Psoas muscle (tissue), 8 donors: ENCODE data around the gene RGS3. TPM values are rescaled to one million over a fixed set of nuclear protein-coding genes. Genes with fewer than 3 reads are reported as not detected.

ENCODE experiments used
- ATAC-seq, 4 donors: fragments of 200-7000 bp; cut with Tn5 transposase; one replicate each; pipeline ENCODE4 v1.9.1; 2020; ENCODE audit warnings: moderate library complexity in 3 of 4, mild to moderate bottlenecking in 2 of 4
- DNase-seq, 2 donors: peaks; one replicate each; pipeline ENCODE4 v3.0.0-alpha.2; 2020
- H3K27ac ChIP-seq: fragments of 200-600 bp; one replicate; pipeline ENCODE4 v1.8.0; 2022
- H3K27me3 ChIP-seq, 3 donors: fragments of 200-600 bp in 1 of 3; one replicate each; pipeline versions ENCODE4 v1.6.1 to v1.8.0; 2013 to 2022; ENCODE audit warnings: low read length in 2 of 3, mild to moderate bottlenecking in 2 of 3, moderate library complexity in 1 of 3; ENCODE audit not compliant: insufficient read depth in 3 of 3
- H3K36me3 ChIP-seq, 2 donors: fragments of 200-600 bp in 1 of 2; one replicate each; pipeline versions ENCODE4 v1.6.1 to v1.8.0; 2013 to 2022; ENCODE audit warnings: low read depth in 1 of 2, mild to moderate bottlenecking in 1 of 2, moderate library complexity in 1 of 2; ENCODE audit not compliant: insufficient read depth in 1 of 2
- H3K4me1 ChIP-seq: fragments of 200-600 bp; one replicate; pipeline ENCODE4 v1.8.0; 2022
- H3K4me3 ChIP-seq: fragments of 200-600 bp; one replicate; pipeline ENCODE4 v1.8.0; 2022; ENCODE audit warnings: mild to moderate bottlenecking
- H3K9me3 ChIP-seq: fragments of 200-600 bp; one replicate; pipeline ENCODE4 v1.8.0; 2022
- WGBS, 3 donors: extraction: QIAGEN DNeasy Blood & Tissue Kit; methylation state at CpG; one replicate each; pipeline versions ENCODE4 v1.1.6 to v1.1.7; 2013; 5-methylcytosine and 5-hydroxymethylcytosine counted together
- intact Hi-C, 2 donors: fragments of 100-400 bp; cut with DNase I; formaldehyde crosslinking; loops; one replicate each; pipeline versions ENCODE4 v1.11.0 to v1.14.2; 2022
- polyA plus RNA-seq, 3 donors: library from polyadenylated mRNA; stranded (reverse); fragments of 200-250 nt; gene quantifications; one replicate each; pipeline ENCODE4 v1.2.3, GENCODE V29; 2013
- total RNA-seq, 4 donors: library from RNA; stranded (reverse); fragmentation: NEBNext Ultra II Directional in 2 of 4; extraction: Animal tissue kit (Norgen Biotek cat#: 25700) in 2 of 4; gene quantifications; one replicate each; pipeline versions ENCODE4 v1.2.1 to v1.2.4, GENCODE V29; 2021 to 2023
- TF ChIP-seq, protein P1 (sequence below): fragments of 200-600 bp; IDR thresholded peaks from one replicate; pipeline ENCODE4 v1.8.0; 2022; ENCODE audit warnings: antibody characterized with exemption
- donor health status: healthy with polysubstance abuse.
- donor health status: DM: no; HTN: no; CAD: no; lungs with moderate emphysema.
- donor health status: Bipolar disorder and iron deficiency.
- donor health status: healthy.
- donor health status: DM: yes; HTN: yes; CAD: no.
- donor health status: DM: no; HTN: no; CAD: no.
- donor health status: DM: no; HTN: no; CAD: no.
- donor health status: DM: yes; HTN: yes; CAD: no.

RGS3 gene
- total and polyA plus RNA-seq, 7 donors = 7.1 to 38.1 (median 14.6) TPM

DNA sequence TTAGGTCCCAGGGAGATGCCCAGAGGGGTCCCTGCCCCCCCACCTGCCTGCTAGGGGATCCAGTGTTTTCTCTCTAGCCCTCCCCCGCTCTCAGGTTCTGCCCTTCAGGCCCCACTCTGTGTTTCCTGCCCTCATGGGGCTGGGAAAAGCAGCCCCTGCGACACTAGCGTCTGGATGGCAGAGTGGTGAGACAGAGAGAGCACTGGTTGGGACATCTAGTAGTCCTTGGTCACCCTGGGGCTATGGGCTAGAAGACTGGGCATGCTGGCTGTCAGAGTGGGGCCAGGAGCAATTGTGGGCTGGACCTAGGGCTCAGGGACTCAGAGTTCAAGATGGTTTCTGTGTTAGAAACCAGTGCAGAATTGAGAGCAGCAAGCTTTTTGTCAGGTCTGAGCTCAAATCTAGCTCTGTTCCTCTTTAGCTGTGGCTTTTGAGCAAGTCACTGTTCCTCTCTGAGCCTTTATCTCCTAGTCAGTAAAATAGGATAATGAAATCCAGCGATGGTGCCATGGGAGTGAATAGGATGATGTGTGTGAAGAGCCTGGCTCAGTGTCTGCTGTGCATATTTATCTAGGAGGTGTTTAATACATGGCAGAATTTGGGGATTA lies 39.0 kb downstream of the RGS3 start:
- intact Hi-C loops = no loop called here
- H3K4me3 ChIP-seq = peak overlapping the region; percentile 58
- 54 to 83% (median 76%) methylated on average over 4 of the region's 4 CpGs for WGBS, 3 donors
- no peaks in the 10 kb centered on the region for H3K4me1 ChIP-seq
- ATAC-seq (no peak), DNase-seq (no peak)
- no peaks in the 10 kb centered on the region for H3K9me3 ChIP-seq
- H3K27ac ChIP-seq = peak overlapping the region; percentile 41
- no peaks in the 10 kb centered on the region for H3K27me3 ChIP-seq
- H3K36me3 ChIP-seq = no peaks in the 10 kb centered on the region
- TF ChIP-seq, protein P1, sequence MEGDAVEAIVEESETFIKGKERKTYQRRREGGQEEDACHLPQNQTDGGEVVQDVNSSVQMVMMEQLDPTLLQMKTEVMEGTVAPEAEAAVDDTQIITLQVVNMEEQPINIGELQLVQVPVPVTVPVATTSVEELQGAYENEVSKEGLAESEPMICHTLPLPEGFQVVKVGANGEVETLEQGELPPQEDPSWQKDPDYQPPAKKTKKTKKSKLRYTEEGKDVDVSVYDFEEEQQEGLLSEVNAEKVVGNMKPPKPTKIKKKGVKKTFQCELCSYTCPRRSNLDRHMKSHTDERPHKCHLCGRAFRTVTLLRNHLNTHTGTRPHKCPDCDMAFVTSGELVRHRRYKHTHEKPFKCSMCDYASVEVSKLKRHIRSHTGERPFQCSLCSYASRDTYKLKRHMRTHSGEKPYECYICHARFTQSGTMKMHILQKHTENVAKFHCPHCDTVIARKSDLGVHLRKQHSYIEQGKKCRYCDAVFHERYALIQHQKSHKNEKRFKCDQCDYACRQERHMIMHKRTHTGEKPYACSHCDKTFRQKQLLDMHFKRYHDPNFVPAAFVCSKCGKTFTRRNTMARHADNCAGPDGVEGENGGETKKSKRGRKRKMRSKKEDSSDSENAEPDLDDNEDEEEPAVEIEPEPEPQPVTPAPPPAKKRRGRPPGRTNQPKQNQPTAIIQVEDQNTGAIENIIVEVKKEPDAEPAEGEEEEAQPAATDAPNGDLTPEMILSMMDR = no peak

DNA sequence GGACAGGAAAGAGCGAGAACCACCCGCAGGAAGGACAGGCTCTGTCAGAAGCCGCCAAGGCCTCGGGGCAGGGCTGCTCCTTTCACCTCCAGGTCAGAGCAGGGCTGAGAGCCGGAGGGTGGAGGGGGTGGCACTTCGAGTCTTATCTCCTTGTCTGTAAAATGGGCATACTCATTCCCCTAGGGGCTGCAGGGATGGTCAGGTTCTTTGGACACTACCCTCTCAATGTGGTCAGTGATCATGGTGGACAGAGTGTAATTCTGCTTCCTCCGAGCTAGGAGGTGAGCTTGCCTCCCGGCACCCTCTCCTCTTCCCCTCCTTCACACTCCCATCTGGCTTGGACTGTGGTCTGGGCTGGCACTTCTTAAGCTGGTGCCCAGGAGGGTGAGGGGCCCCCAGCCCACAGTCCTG lies 39.6 kb downstream of the RGS3 start:
- intact Hi-C loops = no loop called here
- no peaks in the 10 kb centered on the region for H3K4me1 ChIP-seq
- TF ChIP-seq, protein P1 = no peak

DNA sequence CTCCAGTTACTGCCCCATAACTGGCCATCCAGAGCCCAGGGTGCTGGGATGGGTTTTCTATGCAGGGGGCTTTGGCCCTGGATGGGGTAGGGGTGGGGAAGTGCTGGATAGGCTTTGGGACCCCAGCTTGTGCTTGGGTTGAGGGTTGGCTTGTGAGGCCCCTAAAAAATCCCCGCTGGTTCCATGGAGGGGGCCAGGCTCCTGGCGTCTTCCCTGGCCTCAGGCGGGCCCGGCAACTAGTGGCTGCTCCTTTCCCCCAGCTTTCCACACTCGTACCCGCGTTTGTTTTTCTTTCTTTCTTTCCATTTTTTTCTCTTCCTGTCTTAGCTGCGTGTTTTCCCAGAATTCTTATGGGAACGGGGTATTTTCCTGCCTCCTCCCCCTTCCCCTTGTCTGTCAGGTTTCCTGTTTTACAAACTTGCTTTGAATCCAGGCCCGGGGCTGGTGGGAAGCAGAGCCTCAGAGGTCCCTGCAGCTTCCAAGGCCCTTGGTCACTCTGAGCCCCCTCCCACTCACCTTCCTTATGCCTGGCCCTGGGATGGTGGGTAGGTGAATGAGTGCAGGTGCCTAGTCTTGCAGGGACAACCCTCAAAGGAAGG lies 40.2 kb downstream of the RGS3 start:
- intact Hi-C loops = no loop called here
- Histone ChIP-seq H3K9me3 (no peaks in the 10 kb centered on the region), H3K27me3 (no peaks in the 10 kb centered on the region), H3K27ac (peak overlapping the region; percentile 23), H3K4me1 (no peaks in the 10 kb centered on the region), H3K4me3 (peak overlapping the region; percentile 58), H3K36me3 (peaks cover 0 to 5% of the 10 kb centered on the region in 2 donors)
- DNase-seq = no peak
- no peak for ATAC-seq
- 58 to 78% (median 65%) methylated on average over 9 to 10 of the region's 10 CpGs for WGBS, 3 donors
- TF ChIP-seq, protein P1 = no peak

More for the DNA sequence above, 39.6 kb downstream of the RGS3 start:
- Histone ChIP-seq H3K9me3 (no peaks in the 10 kb centered on the region), H3K36me3 (peaks cover 0 to 3% of the 10 kb centered on the region in 2 donors), H3K4me3 (peak overlapping the region; percentile 58), H3K27ac (peak overlapping the region; percentile 23), H3K27me3 (no peaks in the 10 kb centered on the region)
- 78 to 93% (median 78%) methylated on average over 8 of the region's 8 CpGs for WGBS, 3 donors
- no peak for ATAC-seq
- no peak for DNase-seq

DNA sequence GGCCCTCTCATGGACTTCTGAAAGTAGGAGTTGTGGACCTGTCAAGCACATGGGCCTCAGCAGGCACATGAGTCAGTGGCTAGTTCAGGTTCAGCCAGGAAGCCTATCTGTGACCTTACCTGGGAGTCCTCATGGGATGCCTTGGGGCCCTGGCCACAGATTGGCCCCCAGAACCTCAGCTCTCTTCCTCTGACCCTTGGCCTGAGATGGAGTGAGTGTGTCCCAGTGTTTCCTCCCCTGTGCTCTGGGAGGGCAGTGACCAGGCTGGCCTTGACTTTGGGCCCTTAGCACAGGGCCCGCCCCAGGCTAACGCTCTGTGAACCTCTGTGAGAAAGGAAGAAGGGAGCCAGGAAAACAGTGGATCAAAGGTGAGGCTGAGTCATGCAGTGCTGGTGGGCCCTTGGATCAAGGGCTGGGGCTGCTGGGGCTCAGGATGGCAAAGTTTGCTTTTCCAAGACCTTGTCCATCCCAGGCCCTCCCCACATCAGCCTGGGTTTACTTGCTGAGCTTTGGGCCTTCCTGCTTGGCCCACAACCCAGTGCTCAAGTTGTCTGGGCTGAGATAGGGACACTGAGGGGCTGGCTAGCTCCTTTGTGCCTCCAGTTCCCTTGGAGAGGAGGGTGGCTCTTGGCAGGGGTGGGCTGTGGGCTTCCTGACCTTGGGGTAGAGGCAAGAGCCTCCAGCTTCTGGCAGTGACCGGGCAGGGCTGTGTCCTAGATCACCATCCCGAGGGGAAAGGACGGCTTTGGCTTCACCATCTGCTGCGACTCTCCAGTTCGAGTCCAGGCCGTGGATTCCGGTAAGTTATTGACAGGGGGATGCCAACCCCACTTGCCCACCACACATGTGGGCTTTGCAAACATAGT lies 41.4 kb downstream of the RGS3 start:
- 72 to 76% (median 76%) methylated on average over 9 of the region's 9 CpGs for WGBS, 3 donors
- ATAC-seq = no peak
- Histone ChIP-seq H3K4me3 (peak overlapping the region; percentile 58), H3K36me3 (peaks cover 0 to 5% of the 10 kb centered on the region in 2 donors), H3K27ac (no peak overlapping the region), H3K9me3 (no peaks in the 10 kb centered on the region), H3K27me3 (no peaks in the 10 kb centered on the region), H3K4me1 (no peaks in the 10 kb centered on the region)
- intact Hi-C loops = no loop called here
- TF ChIP-seq, protein P1 = no peak
- DNase-seq = no peak
